Upper lobe of right lung (tissue), 1 donor: ENCODE measurements around the gene DKC1. TPM values are rescaled to one million over a fixed set of nuclear protein-coding genes. Genes with fewer than 3 reads are reported as not detected.

Source experiments
- ATAC-seq: fragments of 200-7000 bp; cut with Tn5 transposase; one replicate; pipeline ENCODE4 v1.9.1; 2020; ENCODE audit warnings: mild to moderate bottlenecking, moderate library complexity
- DNase-seq: peaks from one replicate; pipeline ENCODE4 v3.0.0-alpha.2; 2020
- H3K27ac ChIP-seq: fragments of 200-600 bp; one replicate; pipeline ENCODE4 v1.8.0; 2022
- H3K27me3 ChIP-seq: fragments of 200-600 bp; one replicate; pipeline ENCODE4 v1.8.0; 2022; ENCODE audit warnings: mild to moderate bottlenecking
- H3K36me3 ChIP-seq: fragments of 200-600 bp; one replicate; pipeline ENCODE4 v1.8.0; 2022
- H3K4me1 ChIP-seq: fragments of 200-600 bp; one replicate; pipeline ENCODE4 v1.8.0; 2022
- H3K4me3 ChIP-seq: fragments of 200-600 bp; one replicate; pipeline ENCODE4 v1.8.0; 2022; ENCODE audit warnings: mild to moderate bottlenecking
- H3K9me3 ChIP-seq: fragments of 200-600 bp; one replicate; pipeline ENCODE4 v1.8.0; 2022
- intact Hi-C: fragments of 100-400 bp; cut with DNase I; formaldehyde crosslinking; loops from one replicate; pipeline ENCODE4 v1.11.0; 2022
- total RNA-seq: library from RNA; stranded (reverse); fragmentation: NEBNext Ultra II Directional; extraction: Animal tissue kit (Norgen Biotek cat#: 25700); gene quantifications from one replicate; pipeline ENCODE4 v1.2.1, GENCODE V29; 2021
- TF ChIP-seq, protein P1 (sequence below): fragments of 200-600 bp; IDR thresholded peaks from one replicate; pipeline ENCODE4 v1.8.0; 2022; ENCODE audit warnings: antibody characterized with exemption
- donor health status: DM: no; HTN: yes; CAD: no; lungs with severe emphysema.

The DKC1 gene
- total RNA-seq, 1 donor from 2014 or later = 28.7 TPM

DNA sequence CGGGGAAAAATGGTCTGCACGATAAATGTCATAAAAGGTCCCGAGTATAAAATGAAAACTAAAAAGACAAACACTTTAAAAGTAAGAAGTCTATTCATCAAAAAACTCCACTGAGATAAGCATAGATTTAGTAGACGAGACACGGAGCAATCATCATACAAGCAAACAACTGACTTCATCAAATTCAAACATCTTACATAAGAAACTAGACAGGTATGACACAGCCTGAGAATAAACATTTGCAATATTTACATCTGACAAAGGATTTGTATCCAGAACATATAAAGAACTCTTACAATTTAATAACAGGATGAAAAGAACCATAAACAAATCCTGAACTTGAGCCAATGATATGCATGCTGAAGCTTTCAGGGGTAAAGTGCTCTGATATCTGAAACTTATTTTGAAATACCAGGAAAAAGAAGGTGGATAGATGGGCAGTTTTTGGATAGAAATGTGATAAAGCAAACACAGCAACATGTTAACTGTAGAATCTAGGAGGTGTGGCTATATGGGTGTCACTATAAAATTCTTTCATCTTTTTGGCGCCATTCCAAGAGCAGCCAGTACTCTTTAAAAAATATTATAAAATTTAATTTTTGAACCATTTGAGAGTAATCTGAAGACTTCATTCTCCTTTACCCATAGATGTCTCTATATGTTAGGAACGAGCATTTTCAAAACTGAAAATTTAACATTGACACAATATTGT, 30.6 kb downstream of the DKC1 start:
- no peak overlapping the region for H3K4me3 ChIP-seq
- ATAC-seq (no peak), DNase-seq (no peak)
- no peaks in the 10 kb centered on the region for H3K27me3 ChIP-seq
- H3K4me1 ChIP-seq = no peaks in the 10 kb centered on the region
- no peak overlapping the region for H3K27ac ChIP-seq
- intact Hi-C loops = no loop called here
- H3K36me3 ChIP-seq = no peaks in the 10 kb centered on the region
- H3K9me3 ChIP-seq = no peaks in the 10 kb centered on the region
- TF ChIP-seq, protein P1, sequence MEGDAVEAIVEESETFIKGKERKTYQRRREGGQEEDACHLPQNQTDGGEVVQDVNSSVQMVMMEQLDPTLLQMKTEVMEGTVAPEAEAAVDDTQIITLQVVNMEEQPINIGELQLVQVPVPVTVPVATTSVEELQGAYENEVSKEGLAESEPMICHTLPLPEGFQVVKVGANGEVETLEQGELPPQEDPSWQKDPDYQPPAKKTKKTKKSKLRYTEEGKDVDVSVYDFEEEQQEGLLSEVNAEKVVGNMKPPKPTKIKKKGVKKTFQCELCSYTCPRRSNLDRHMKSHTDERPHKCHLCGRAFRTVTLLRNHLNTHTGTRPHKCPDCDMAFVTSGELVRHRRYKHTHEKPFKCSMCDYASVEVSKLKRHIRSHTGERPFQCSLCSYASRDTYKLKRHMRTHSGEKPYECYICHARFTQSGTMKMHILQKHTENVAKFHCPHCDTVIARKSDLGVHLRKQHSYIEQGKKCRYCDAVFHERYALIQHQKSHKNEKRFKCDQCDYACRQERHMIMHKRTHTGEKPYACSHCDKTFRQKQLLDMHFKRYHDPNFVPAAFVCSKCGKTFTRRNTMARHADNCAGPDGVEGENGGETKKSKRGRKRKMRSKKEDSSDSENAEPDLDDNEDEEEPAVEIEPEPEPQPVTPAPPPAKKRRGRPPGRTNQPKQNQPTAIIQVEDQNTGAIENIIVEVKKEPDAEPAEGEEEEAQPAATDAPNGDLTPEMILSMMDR = no peak

DNA sequence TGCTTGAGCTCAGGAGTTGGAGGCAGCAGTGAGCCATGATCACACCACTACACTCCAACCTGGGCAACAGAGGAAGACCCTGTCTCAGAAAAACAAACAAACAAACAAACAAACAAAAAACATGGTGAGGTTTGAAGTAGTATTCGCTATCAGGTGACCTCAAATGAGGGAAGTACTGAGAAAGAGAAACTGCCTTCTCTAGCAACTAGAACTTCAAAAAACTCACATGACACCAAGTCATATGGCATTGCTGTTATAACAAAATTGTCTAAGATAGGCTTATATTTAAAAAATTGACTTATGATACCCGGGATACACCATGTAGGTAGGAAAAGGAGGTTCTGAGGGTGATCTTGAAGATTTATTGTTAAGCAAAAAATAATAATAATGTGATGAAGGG, 32.4 kb downstream of the DKC1 start:
- TF ChIP-seq, protein P1 = no peak
- Histone ChIP-seq H3K27me3 (no peaks in the 10 kb centered on the region), H3K4me3 (no peak overlapping the region), H3K4me1 (peaks cover 12% of the 10 kb centered on the region), H3K9me3 (no peaks in the 10 kb centered on the region), H3K27ac (no peak overlapping the region), H3K36me3 (no peaks in the 10 kb centered on the region)
- no peak for DNase-seq
- intact Hi-C loops = no loop called here
- ATAC-seq = no peak

DNA sequence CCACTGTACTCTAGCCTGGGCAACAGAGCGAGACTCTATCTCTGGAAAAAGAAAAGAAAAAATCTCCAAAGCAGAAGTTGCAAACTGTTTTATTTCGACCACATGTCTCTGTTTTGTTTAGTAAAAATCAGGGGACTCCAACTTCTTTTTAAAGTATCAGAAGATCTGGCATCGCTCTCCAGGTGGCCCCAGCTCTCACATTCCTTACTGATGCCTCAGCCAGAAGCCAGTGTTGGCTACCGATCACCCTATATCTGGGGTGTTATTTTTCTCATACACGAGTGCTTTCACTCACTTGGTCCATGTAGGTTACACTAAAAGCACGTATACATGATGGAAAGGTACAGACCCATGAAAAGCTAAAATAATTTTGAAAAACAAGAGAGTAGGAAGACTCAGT, 34.3 kb downstream of the DKC1 start:
- TF ChIP-seq, protein P1 = no peak
- DNase-seq (no peak), ATAC-seq (no peak)
- Histone ChIP-seq H3K4me1 (peaks cover 17% of the 10 kb centered on the region), H3K4me3 (no peak overlapping the region), H3K27me3 (no peaks in the 10 kb centered on the region), H3K9me3 (no peaks in the 10 kb centered on the region), H3K27ac (no peak overlapping the region), H3K36me3 (no peaks in the 10 kb centered on the region)
- intact Hi-C loops = no loop called here

DNA sequence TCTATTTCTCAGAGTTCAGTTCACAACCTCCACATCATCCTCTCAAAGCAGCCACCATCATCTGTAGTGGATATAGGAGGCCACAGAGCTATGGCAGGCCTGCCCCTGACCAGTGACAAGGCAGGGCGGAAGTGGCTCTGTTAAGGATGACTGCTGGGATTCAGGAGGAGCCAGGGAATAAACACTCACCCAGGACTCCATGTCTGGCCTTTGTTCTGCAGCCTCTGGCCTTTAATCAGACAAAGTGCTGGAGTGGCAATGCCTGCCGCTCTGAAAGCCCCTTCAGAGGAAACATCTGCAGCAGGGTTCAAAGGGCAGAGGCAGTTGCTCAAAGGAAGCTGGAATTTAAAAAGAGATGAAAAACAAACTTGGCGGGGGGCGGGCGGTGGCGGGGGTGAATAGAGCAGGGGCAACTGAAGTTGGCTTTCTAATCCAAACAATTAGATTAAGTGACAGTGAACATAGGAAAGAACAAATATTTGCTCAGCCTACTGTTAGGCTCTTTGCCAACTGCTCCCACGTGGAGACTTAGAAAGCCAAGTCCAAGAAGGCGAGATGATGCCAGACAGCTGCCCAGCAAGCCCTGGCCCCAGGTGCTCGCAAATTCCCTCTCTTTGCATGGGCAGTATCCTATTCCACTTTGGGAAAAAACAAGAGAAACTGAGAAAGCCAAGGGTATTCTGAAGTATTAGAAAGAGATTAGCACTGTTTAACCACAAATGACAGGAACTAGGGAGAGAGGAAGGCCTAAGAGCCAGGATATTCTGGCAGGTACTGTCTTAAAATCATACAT, 37.1 kb downstream of the DKC1 start:
- H3K27me3 ChIP-seq = no peaks in the 10 kb centered on the region
- no peaks in the 10 kb centered on the region for H3K9me3 ChIP-seq
- H3K27ac ChIP-seq = peak overlapping the region; percentile 63
- intact Hi-C loops = no loop called here
- DNase-seq (no peak), ATAC-seq (peak; percentile 60)
- H3K4me1 ChIP-seq = peaks cover 21% of the 10 kb centered on the region
- H3K36me3 ChIP-seq = no peaks in the 10 kb centered on the region
- TF ChIP-seq, protein P1 = no peak
- H3K4me3 ChIP-seq = no peak overlapping the region

DNA sequence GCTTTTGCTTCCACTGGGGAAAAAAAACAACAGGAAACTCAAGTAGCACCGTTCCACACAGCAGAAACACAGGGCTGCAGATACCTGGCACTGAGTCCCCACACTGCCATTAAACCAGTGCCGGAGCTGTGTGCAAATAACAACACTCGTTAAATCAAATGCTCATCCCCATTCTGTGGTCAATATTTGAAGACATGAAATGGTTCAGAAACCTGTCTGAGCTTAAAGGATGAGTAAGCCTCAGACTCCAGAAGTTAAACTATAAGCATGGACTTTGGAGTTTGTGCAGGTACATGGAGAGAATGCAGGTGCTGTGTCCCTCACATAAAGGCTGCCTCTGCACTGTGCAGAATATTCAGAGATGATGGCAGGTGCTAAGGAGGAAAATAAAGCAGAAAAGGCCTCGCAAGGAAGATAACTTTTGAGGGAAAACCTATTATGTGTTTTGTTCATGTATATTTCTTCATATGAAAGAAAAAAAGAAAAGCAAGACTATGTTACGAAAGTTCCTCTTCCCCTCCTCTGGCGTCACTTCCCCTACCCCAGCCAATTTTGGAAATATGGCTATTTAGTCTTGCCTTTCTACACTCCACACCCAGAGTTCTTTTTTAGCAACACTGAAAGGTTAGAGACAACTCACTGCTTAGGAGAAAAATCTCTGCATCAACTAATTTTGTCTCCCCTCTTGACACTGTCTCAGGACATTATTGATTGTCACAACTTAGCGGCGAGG, 38.0 kb downstream of the DKC1 start:
- ATAC-seq (no peak), DNase-seq (no peak)
- Histone ChIP-seq H3K27me3 (no peaks in the 10 kb centered on the region), H3K27ac (peak overlapping the region; percentile 63), H3K9me3 (no peaks in the 10 kb centered on the region), H3K36me3 (no peaks in the 10 kb centered on the region), H3K4me1 (peaks cover 21% of the 10 kb centered on the region), H3K4me3 (no peak overlapping the region)
- TF ChIP-seq, protein P1 = no peak
- intact Hi-C loops = no loop called here
